GM12878 (cell line): Measurements from ENCODE around the gene KRT37. TPM values are rescaled to one million over a fixed set of nuclear protein-coding genes. Genes with fewer than 3 reads are reported as not detected.

Experiments used
- ATAC-seq: fragments of 200-7000 bp; cut with Tn5 transposase; 3 replicates; pipeline ENCODE4 v1.9.1; 2020; ENCODE audit warnings: mild to moderate bottlenecking, moderate library complexity
- BruUV-seq: library from RNA; stranded (reverse); fragments of 400-500 nt; replicated peaks from 2 replicates; lab custom pipeline; 2021; lab: Mats Ljungman, UMichigan
- CTCF ChIA-PET: fragments of 300-600 bp; sonication (Branson Sonifier 250); formaldehyde crosslinking; extraction: SDS; loops from one replicate; lab custom pipeline; 2021; ENCODE audit warnings: inconsistent platforms; lab: Yijun Ruan, JAX
- POLR2A ChIA-PET: fragments of 350-600 bp; formaldehyde crosslinking; extraction: SDS; loops from one replicate; lab custom pipeline; 2021; ENCODE audit warnings: inconsistent platforms; lab: Charles Lee
- RAD21 ChIA-PET: fragments of 300-600 bp; sonication (Branson Sonifier 250); formaldehyde crosslinking; loops from one replicate; lab custom pipeline; 2023; ENCODE audit warnings: antibody characterized with exemption; ENCODE audit not compliant: unreplicated experiment; lab: Charles Lee
- SMC1A ChIA-PET: fragments of 300-600 bp; sonication (Branson Sonifier 250); formaldehyde crosslinking; loops from one replicate; lab custom pipeline; 2023; ENCODE audit not compliant: unreplicated experiment, uncharacterized antibody; lab: Charles Lee
- DNase-seq: peaks from one replicate; pipeline ENCODE4 v3.0.0-alpha.2; 2011; ENCODE audit warnings: low read depth, low spot score
- FAIRE-seq: peaks from 3 replicates; lab custom pipeline; 2011; peaks lifted over from hg19 to GRCh38; lab: Jason Lieb, UNC
- H2AFZ ChIP-seq: 2 replicates; pipeline ENCODE4 v1.6.0; 2011; ENCODE audit warnings: low read depth, low read length, control low read depth; ENCODE audit not compliant: control insufficient read depth
- H3K27ac ChIP-seq: 2 replicates; pipeline ENCODE4 v1.5.1; 2011; ENCODE audit warnings: control low read depth; ENCODE audit not compliant: control insufficient read depth, insufficient read depth
- H3K27me3 ChIP-seq, 2 experiments: replicated peaks in 1 of 2; 2 replicates each; pipeline versions ENCODE4 v1.6.0 to v1.6.1; 2011; ENCODE audit warnings: low read length in 1 of 2; ENCODE audit not compliant: control insufficient read depth in 2 of 2, insufficient read depth in 2 of 2
- H3K36me3 ChIP-seq, 2 experiments: 2 replicates each; pipeline ENCODE4 v1.5.1; 2011; ENCODE audit warnings: low read length in 1 of 2; ENCODE audit not compliant: control insufficient read depth in 2 of 2, insufficient read depth in 2 of 2
- H3K4me1 ChIP-seq: 2 replicates; pipeline ENCODE4 v1.6.1; 2011; ENCODE audit warnings: mild to moderate bottlenecking, low read length, moderate library complexity, mixed read lengths; ENCODE audit not compliant: control insufficient read depth, insufficient read depth
- H3K4me2 ChIP-seq: 2 replicates; pipeline ENCODE4 v1.6.0; 2011; ENCODE audit warnings: control low read depth; ENCODE audit not compliant: control insufficient read depth, insufficient read depth
- H3K4me3 ChIP-seq: fragments of 200-600 bp; sonication (generic); 2 replicates; pipeline ENCODE4 v1.5.1; 2016
- H3K79me2 ChIP-seq: 2 replicates; pipeline ENCODE4 v1.6.0; 2011; ENCODE audit warnings: low read length; ENCODE audit not compliant: control insufficient read depth, insufficient read depth
- H3K9ac ChIP-seq: 2 replicates; pipeline ENCODE4 v1.8.0; 2011; ENCODE audit warnings: low read length, control low read depth, mixed read lengths; ENCODE audit not compliant: control insufficient read depth, insufficient read depth
- H3K9me3 ChIP-seq: replicated peaks from 3 replicates; pipeline ENCODE4 v1.5.1; 2011; ENCODE audit warnings: mild to moderate bottlenecking, low read length; ENCODE audit not compliant: control insufficient read depth, insufficient read depth
- H4K20me1 ChIP-seq: 2 replicates; pipeline ENCODE4 v1.6.0; 2011; ENCODE audit not compliant: control insufficient read depth, insufficient read depth
- CEBPZ ChIP-seq: fragments of 150-350 bp; IDR thresholded peaks from 2 replicates; pipeline ENCODE4 v1.6.1; 2016; ENCODE audit warnings: low read depth, low read length
- KAT2A ChIP-seq: conservative IDR thresholded peaks from 2 replicates; pipeline ENCODE4 v1.6.1; 2011; ENCODE audit warnings: low read depth, low read length; ENCODE audit not compliant: control insufficient read depth
- KLF5 ChIP-seq: fragments of 450-650 bp; IDR thresholded peaks from 2 replicates; pipeline ENCODE4 v1.6.1; 2014; ENCODE audit warnings: mild to moderate bottlenecking; ENCODE audit not compliant: partially characterized antibody
- MEF2A ChIP-seq: IDR thresholded peaks from 2 replicates; pipeline ENCODE4 v1.6.1; 2011; ENCODE audit warnings: low read depth, mild to moderate bottlenecking, low read length, moderate library complexity; ENCODE audit not compliant: insufficient read depth
- NFIC ChIP-seq: IDR thresholded peaks from 2 replicates; pipeline ENCODE4 v1.6.1; 2012; ENCODE audit warnings: low read depth, mild to moderate bottlenecking, inconsistent platforms, low read length, moderate library complexity
- RCOR1 ChIP-seq: conservative IDR thresholded peaks from 2 replicates; pipeline ENCODE4 v1.6.1; 2012; ENCODE audit warnings: low read depth, low read length, improper control_type of control experiment
- SIN3A ChIP-seq: IDR thresholded peaks from 2 replicates; pipeline ENCODE4 v1.6.1; 2012; ENCODE audit warnings: low read depth, low read length, improper control_type of control experiment
- SREBF2 ChIP-seq: IDR thresholded peaks from 2 replicates; pipeline ENCODE4 v1.6.1; 2012; ENCODE audit warnings: mild to moderate bottlenecking, low read length
- TAF1 ChIP-seq: IDR thresholded peaks from 2 replicates; pipeline ENCODE4 v1.6.1; 2011; ENCODE audit warnings: mild to moderate bottlenecking, low read depth, low read length, borderline replicate concordance
- TARDBP ChIP-seq: IDR thresholded peaks from 2 replicates; pipeline ENCODE4 v1.6.1; 2016; ENCODE audit warnings: borderline replicate concordance
- ZBED1 ChIP-seq: IDR thresholded peaks from 2 replicates; pipeline ENCODE4 v1.6.1; 2016; ENCODE audit warnings: borderline replicate concordance
- WGBS: methylation state at CpG from one replicate; pipeline ENCODE4 v1.1.6; 2016; ENCODE audit warnings: low lambda C conversion rate; ENCODE audit not compliant: insufficient replicate concordance, insufficient coverage; ENCODE audit errors: missing lambda C conversion rate; 5-methylcytosine and 5-hydroxymethylcytosine counted together
- in situ Hi-C: fragments of 300-500 bp; cut with MboI; formaldehyde crosslinking; loops from 9 replicates; pipeline ENCODE4 v1.14.3; 2018; ENCODE audit warnings: mixed read lengths
- intact Hi-C: fragments of 100-400 bp; cut with micrococcal nuclease; formaldehyde crosslinking; loops from one replicate; pipeline ENCODE4 v1.14.2; 2022; ENCODE audit not compliant: unreplicated experiment
- polyA plus RNA-seq, 11 experiments: library from polyadenylated mRNA; depleted of rRNA in 4 of 11; unstranded in 6 of 11; stranded (reverse) in 5 of 11; fragments of >200 nt; fragmentation: Nextera tagmentation in 4 of 11; fragmentation: Illumina TruSeq in 1 of 11; extraction: Ambion mirVana in 4 of 11; extraction: Trizol in 1 of 11; gene quantifications; 1 replicate in 1 of 11; 2 replicates in 10 of 11; pipeline versions ENCODE4 v1.2.1 to v1.2.3, GENCODE V29; 2011 to 2016; ENCODE audit warnings: inconsistent platforms in 2 of 11, missing spikeins in 2 of 11, low read depth in 1 of 11
- total RNA-seq, 4 experiments: library from RNA; depleted of rRNA in 3 of 4; stranded (reverse); fragments of >200 nt in 3 of 4; fragmentation: Illumina TruSeq in 1 of 4; extraction: Trizol in 1 of 4; gene quantifications; 2 replicates each; pipeline versions ENCODE4 v1.2.1 to v1.2.3, GENCODE V29; 2013 to 2021
- TF ChIP-seq, protein P1 (sequence below): fragments of 450-650 bp; IDR thresholded peaks from 2 replicates; pipeline ENCODE4 v1.6.1; 2018; ENCODE audit warnings: borderline replicate concordance, mild to moderate bottlenecking; ENCODE audit not compliant: partially characterized antibody

The KRT37 gene
- total and polyA plus RNA-seq, 10 of the 15 experiments (the other 5 are each of a cell fraction or from before 2014, with no cell fraction given), result not detected

- H3K9ac ChIP-seq, result no peak overlapping the region
- no peak overlapping the region for H3K4me2 ChIP-seq
- H3K36me3 ChIP-seq, result no peaks in the 10 kb centered on the region
- RAD21 ChIA-PET, result no interaction called here
- intact Hi-C loops (no loop called here), in situ Hi-C loops (no loop called here)
- TF ChIP-seq KAT2A (no peak), MEF2A (no peak), KLF5 (no peak)
- H3K9me3 ChIP-seq, result no peaks in the 10 kb centered on the region
- SMC1A ChIA-PET, result no interaction called here
- no TSS peak for BruUV-seq
- no peaks in the 10 kb centered on the region for H3K4me1 ChIP-seq
- H3K79me2 ChIP-seq, result no peaks in the 10 kb centered on the region
- no peak overlapping the region for H3K27ac ChIP-seq
- no peaks in the 10 kb centered on the region for H4K20me1 ChIP-seq
- no peak overlapping the region for H2AFZ ChIP-seq
- 17% methylated on average over 4 of the region's 4 CpGs for WGBS
- FAIRE-seq (no peak), DNase-seq (no peak), ATAC-seq (no peak)
- no peak overlapping the region for H3K4me3 ChIP-seq
- POLR2A ChIA-PET, result no interaction called here
- CTCF ChIA-PET, result no interaction called here
- H3K27me3 ChIP-seq, result peaks cover 0 to 2% of the 10 kb centered on the region in 2 experiments; a peak in 2 of 4 replicates
These were observed 9.0 kb downstream of the KRT37 start for GRCh38 chr17:41415411-41415810.

- Histone ChIP-seq H2AFZ (no peak overlapping the region), H3K9ac (no peak overlapping the region), H3K27ac (no peak overlapping the region), H3K4me2 (no peak overlapping the region), H3K79me2 (no peaks in the 10 kb centered on the region), H3K27me3 (peaks cover 0 to 2% of the 10 kb centered on the region in 2 experiments; a peak in 1 of 4 replicates), H3K36me3 (no peaks in the 10 kb centered on the region), H4K20me1 (no peaks in the 10 kb centered on the region), H3K4me1 (no peaks in the 10 kb centered on the region), H3K4me3 (no peak overlapping the region), H3K9me3 (no peaks in the 10 kb centered on the region)
- CTCF ChIA-PET, result interaction anchor here (0.6 to 1.4 kb wide), 3 partner anchors 10 to 18 kb away, joined by 3 to 6 read pairs (median 4); no protein-coding TSS in a partner anchor
- SMC1A ChIA-PET, result interaction anchor here (0.9 kb wide), 1 partner anchor 74 kb away, joined by 4 read pairs; no protein-coding TSS in a partner anchor
- in situ Hi-C loops, result no loop called here
- no peak for ATAC-seq
- no peak for FAIRE-seq
- WGBS, result 25% methylated on average over 2 of the region's 2 CpGs
- POLR2A ChIA-PET, result no interaction called here
- intact Hi-C loops, result no loop called here
- RAD21 ChIA-PET, result no interaction called here
- BruUV-seq, result no TSS peak
- DNase-seq, result no peak
- TF ChIP-seq RCOR1 (no peak), ZBED1 (no peak), TARDBP (no peak), CEBPZ (no peak), SREBF2 (no peak), MEF2A (no peak), TAF1 (no peak), NFIC (no peak), SIN3A (no peak)
- TF ChIP-seq, protein P1, sequence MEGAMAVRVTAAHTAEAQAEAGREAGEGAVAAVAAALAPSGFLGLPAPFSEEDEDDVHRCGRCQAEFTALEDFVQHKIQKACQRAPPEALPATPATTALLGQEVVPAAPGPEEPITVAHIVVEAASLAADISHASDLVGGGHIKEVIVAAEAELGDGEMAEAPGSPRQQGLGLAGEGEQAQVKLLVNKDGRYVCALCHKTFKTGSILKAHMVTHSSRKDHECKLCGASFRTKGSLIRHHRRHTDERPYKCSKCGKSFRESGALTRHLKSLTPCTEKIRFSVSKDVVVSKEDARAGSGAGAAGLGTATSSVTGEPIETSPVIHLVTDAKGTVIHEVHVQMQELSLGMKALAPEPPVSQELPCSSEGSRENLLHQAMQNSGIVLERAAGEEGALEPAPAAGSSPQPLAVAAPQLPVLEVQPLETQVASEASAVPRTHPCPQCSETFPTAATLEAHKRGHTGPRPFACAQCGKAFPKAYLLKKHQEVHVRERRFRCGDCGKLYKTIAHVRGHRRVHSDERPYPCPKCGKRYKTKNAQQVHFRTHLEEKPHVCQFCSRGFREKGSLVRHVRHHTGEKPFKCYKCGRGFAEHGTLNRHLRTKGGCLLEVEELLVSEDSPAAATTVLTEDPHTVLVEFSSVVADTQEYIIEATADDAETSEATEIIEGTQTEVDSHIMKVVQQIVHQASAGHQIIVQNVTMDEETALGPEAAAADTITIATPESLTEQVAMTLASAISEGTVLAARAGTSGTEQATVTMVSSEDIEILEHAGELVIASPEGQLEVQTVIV, result no peak
These were observed 10.4 kb downstream of the KRT37 start for GRCh38 chr17:41413982-41414381.
